HPDE6-E6E7 (cell line): ENCODE measurements around the gene RABGAP1L.
"Not testable (repeated sequence)": the region's sequence is repeated elsewhere in the genome, so short reads cannot be mapped to it uniquely, and the experiment has no call there.

Experiments
- DNase-seq: peaks from one replicate; pipeline ENCODE4 v3.0.0; 2011; ENCODE audit warnings: missing footprints; ENCODE audit errors: extremely low spot score

RABGAP1L gene

DNA sequence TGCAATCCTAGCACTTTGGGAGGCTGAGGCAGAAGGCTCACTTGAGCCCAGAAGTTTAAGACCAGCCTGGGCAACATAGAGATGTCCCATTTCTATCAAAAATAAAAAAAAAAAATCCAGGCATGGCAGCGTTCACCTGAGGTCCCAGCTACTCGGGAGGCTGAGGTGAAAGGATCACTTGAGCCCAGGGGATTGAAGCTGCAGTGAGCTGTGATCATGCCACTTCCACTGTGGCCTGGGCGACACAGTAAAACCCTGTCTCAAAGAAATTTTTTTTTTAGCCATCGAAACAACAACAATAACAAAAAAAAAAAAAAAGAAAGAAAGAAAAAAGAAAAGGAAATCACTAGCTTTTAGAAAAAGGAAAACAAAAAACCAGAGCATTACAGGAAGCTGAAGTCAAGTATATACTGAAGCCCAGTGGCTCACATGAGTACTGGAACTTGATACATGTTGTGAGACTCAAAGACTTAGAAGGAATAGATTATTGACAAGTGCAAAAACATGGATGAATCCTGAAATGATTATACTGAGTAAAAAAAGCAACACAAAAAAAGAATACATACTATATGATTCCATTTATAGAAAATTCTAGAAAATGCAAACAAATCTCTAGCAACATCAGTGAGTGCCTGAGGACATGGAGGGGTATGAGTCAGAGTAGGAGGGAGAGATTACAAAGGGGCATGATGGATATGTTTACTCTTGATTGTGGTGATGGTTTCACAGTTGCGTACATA is 6.1 kb upstream of the RABGAP1L start:
- DNase-seq, result peak; percentile 50

- DNase-seq, result no peak
Observed at GRCh38 chr1:174153825-174154107, 5.6 kb upstream of the RABGAP1L start.

GRCh38 chr1:174156437-174156836 is 2.9 kb upstream of the RABGAP1L start:
- DNase-seq, result no peak

DNA sequence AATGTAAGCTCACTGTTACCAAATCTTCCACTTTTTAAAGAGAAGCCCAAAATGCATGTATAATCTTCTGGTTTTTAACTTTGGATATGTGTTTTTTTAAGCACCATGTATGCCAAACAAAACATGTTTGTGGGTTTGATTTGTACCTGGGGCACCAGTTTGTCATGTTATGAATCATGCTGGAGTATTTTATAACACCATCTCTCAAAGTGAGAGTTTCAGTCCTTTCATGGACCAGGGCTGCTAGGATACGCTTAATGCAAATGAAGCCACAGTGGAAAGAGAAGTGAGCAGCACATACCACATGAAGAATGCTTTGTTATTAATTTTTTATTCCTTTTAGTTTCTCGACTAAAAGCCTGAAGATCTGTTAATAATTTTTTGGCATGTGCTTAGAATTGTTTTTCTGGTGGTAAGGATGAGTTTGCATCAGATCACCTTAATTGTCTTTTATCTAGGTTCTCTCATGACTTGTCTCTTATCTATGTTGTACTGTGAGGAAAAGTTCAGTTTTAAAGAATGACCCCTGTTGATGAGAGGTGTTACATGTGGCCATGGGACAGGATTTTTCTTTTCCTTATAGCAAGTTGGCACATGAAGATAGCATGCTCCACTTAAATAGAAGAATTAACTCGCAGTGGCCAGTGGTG is 2.0 kb upstream of the RABGAP1L start:
- peak; percentile 17 for DNase-seq

GRCh38 chr1:174158767-174159251 is 511 bp upstream of the RABGAP1L start:
- DNase-seq, result no peak

GRCh38 chr1:174160109-174160473 is 771 bp downstream of the RABGAP1L start:
- peak; percentile 39 for DNase-seq

GRCh38 chr1:174160603-174161002 is 1.3 kb downstream of the RABGAP1L start:
- DNase-seq, result no peak

DNA sequence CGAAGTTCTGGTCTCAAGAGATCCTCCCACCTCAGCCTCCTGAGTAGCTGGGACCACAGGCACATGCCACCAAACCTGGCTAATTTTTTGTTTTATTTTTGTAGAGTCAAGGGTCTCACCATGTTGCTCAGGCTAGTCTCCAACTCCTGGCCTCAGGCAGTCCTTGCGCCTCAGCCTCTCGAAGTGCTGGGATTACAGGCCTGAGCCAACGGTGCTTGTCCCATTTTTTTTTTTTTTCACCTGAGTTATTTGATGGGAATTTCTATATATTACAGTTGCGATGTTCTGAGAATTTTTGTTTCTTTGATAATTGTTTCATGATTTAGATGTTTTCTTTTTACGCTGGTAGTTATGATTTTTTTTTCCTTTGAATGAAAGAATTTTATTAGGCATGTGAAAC is 2.5 kb downstream of the RABGAP1L start:
- DNase-seq, result no peak

DNA sequence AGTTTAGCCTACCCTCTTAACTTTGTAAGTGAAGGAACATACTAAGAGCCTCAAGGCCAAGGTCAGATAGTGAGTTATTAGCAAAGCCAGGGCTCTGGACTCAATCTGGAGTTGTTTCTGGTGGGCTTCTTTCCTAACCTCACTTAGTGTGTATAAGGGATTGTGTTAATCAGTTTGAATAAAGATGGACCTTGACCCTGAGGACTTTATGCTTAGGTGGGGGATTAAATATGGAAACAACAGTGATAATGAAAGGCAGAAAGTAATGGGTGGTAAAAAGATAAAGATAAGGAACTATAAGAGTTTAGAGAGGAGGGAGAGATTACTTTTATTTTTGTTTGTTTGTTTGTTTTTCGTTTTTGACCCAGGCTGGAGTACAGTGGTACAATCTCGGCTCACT is 5.5 kb downstream of the RABGAP1L start:
- DNase-seq, result no peak

GRCh38 chr1:174165471-174166137 is 6.3 kb downstream of the RABGAP1L start:
- no peak for DNase-seq

DNA sequence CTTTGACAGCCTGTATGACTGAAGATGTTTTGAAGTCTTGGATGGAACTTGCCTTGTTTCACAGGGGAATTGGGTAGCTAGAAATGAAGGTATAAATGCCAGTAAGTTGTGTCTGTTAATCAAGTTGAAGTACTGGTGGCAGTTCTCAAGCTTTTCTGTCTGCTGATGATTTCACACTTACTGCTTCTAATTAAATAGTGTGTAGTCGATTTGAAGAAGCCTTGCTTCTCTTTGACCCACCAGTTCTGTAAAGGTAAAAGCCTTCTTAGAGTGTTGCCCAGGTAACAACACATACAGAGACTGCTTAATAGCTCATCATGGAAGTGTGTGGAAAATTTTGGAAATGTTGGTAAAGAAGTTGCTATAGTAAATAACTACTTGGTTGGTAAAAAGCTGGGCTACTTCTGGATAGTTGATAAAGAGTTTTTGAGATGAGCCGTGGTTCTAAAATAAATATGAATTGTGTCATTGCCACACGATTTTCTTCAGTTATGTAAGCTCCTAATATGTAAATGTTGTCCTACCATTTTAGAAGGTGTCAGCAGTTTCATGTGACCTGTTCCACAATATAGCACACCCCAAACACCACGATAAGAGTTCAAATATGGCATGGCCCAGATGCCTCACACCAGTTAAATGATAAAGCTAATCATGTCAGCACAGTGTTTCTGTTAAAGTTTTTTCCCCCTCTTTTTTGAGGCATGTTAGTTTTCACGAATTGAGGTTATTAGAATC is 7.4 kb downstream of the RABGAP1L start:
- no peak for DNase-seq

- no peak for DNase-seq
Observed at GRCh38 chr1:174167265-174167803, 8.0 kb downstream of the RABGAP1L start.

GRCh38 chr1:174169342-174169741 is 10.0 kb downstream of the RABGAP1L start:
- no peak for DNase-seq

GRCh38 chr1:174171073-174171472 is 11.8 kb downstream of the RABGAP1L start:
- no peak for DNase-seq

DNA sequence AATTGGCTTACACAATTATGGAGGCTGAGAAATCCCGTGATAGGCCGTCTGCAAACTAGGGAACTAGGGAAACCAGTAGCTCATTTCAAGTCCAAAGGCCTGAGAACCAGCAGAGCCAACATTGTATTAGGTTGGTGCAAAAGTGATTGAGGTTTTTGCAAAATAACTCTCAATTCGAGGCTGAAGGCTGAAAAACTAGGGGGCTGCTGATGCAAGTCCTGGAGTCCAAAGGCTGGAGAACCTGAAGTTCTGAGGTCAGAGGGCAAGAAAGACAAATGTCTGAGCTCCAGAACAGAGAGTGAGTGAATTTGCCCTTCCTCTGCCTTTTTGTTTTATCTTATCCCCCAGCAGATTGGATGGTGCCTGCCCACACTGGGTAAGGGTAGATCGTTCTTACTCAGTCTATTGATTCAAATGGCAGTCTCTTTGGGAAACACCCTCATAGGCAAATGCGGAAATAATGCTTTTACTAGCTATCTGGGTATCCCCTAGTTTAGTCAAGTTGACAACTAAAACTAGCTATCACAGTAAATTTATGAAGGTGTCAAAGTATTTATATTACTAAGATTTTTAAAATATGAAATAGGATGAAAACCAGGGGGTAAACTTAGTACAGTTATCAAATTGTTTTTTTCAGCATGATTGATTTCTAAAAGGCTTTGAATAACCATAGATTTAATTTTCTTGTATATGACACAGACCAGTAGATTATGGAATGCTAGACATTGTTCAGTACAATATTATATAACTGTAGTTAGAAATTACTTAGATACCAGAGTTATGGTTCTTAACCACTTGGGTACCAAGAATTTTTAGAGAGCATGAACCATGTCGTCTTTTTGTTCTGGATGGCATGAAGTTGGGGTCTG is 15.4 kb downstream of the RABGAP1L start:
- no peak for DNase-seq

DNA sequence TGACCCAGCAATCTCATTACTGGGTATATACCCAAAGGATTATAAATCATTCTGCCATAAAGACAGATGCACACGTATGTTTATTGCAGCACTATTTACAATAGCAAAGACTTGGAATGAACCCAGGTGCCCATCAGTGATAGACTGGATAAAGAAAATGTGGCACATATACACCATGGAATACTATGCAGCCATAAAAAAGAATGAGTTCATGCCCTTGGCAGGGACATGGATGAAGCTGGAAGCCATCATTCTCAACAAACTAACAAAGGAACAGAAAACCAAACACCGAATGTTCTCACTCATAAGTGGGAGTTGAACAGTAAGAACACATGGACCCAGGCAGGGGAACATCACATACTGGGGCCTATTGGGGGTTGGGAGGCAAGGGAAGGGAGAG is 19.1 kb downstream of the RABGAP1L start:
- not testable (repeated sequence) for DNase-seq

GRCh38 chr1:174189428-174190062 is 30.2 kb downstream of the RABGAP1L start:
- DNase-seq, result no peak

GRCh38 chr1:174190691-174191199 is 31.4 kb downstream of the RABGAP1L start:
- DNase-seq, result no peak

GRCh38 chr1:174191349-174191862 is 32.1 kb downstream of the RABGAP1L start:
- no peak for DNase-seq

DNA sequence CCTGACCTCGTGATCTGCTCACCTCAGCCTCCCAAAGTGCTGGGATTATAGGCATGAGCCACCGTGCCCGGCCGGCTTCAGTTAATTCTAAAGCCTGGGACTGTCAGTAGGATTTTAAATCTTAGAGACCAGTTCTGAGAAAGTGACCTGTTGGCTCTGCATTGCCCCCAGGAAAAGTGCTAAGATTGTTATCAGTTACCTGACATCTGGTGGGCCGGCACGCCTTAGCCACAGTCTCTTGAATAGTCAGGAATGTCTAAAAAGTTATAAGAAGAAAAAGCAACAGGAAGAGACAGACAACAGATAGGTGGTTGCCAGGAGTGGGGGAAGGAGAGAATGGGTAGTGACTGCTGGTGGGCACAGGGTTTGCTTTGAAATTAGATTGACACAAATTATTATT is 35.1 kb downstream of the RABGAP1L start:
- no peak for DNase-seq
